HFFc6 (cell line): ENCODE results near the gene TPD52L2. TPM values are rescaled to one million over a fixed set of nuclear protein-coding genes. Genes with fewer than 3 reads are reported as not detected.
"Not testable (repeated sequence)": the region's sequence is repeated elsewhere in the genome, so short reads cannot be mapped to it uniquely, and the experiment has no call there.

Experiments
- DNase-seq: peaks from one replicate; pipeline ENCODE4 v3.0.0-alpha.2; 2018
- H3K27ac Mint-ChIP-seq: 2 replicates; pipeline ENCODE4 v1.8.0; 2020; ENCODE audit warnings: mild to moderate bottlenecking, mixed read lengths
- H3K27me3 Mint-ChIP-seq: 2 replicates; pipeline ENCODE4 v1.8.0; 2021; ENCODE audit warnings: mild to moderate bottlenecking, moderate library complexity, mixed read lengths; ENCODE audit not compliant: insufficient read depth
- H3K36me3 Mint-ChIP-seq: 2 replicates; pipeline ENCODE4 v1.8.0; 2021; ENCODE audit warnings: low read depth, mixed read lengths
- H3K4me1 Mint-ChIP-seq: 2 replicates; pipeline ENCODE4 v1.8.0; 2020; ENCODE audit warnings: low read depth, mixed read lengths
- H3K4me3 Mint-ChIP-seq: 2 replicates; pipeline ENCODE4 v1.8.0; 2020; ENCODE audit warnings: mild to moderate bottlenecking, moderate library complexity, mixed read lengths
- H3K9me3 Mint-ChIP-seq: 2 replicates; pipeline ENCODE4 v1.8.0; 2020; ENCODE audit warnings: mild to moderate bottlenecking, mixed read lengths
- total RNA-seq, 6 experiments: library from RNA; stranded (reverse); fragmentation: NEBNext Ultra II Directional; extraction: Animal tissue kit (Norgen Biotek cat#: 25700); gene quantifications; 2 replicates in 1 of 6; 3 replicates in 5 of 6; pipeline ENCODE4 v1.2.3, GENCODE V29; 2021
- TF ChIP-seq, protein P1 (sequence below): fragments of 200-600 bp; sonication (generic); IDR thresholded peaks from 2 replicates; pipeline ENCODE4 v1.5.0; 2021; ENCODE audit warnings: antibody characterized with exemption, mild to moderate bottlenecking

The TPD52L2 gene
- total RNA-seq, 6 experiments from 2014 or later: 161 to 196 (median 169) TPM

DNA sequence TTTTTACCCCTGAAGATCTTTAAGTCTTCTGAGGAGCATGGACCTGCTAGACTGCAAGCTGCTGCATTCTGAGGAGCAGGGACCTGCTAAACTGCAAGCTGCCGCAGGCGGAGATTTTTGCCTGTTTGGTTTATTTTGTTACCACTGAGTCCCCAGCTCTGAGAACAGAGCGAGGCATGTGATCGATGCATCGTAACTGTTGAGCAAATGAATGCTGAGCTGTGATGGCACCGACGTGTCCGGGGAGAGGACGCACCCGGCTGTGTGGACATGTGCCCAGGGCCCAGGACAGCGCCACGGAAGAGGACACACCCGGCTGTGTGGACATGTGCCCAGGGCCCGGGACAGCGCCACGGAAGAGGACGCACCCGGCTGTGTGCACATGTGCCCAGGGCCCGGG, 54.1 kb downstream of the TPD52L2 start:
- TF ChIP-seq, protein P1, sequence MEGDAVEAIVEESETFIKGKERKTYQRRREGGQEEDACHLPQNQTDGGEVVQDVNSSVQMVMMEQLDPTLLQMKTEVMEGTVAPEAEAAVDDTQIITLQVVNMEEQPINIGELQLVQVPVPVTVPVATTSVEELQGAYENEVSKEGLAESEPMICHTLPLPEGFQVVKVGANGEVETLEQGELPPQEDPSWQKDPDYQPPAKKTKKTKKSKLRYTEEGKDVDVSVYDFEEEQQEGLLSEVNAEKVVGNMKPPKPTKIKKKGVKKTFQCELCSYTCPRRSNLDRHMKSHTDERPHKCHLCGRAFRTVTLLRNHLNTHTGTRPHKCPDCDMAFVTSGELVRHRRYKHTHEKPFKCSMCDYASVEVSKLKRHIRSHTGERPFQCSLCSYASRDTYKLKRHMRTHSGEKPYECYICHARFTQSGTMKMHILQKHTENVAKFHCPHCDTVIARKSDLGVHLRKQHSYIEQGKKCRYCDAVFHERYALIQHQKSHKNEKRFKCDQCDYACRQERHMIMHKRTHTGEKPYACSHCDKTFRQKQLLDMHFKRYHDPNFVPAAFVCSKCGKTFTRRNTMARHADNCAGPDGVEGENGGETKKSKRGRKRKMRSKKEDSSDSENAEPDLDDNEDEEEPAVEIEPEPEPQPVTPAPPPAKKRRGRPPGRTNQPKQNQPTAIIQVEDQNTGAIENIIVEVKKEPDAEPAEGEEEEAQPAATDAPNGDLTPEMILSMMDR: no peak
- H3K4me3 Mint-ChIP-seq: no peak overlapping the region
- H3K4me1 Mint-ChIP-seq: peaks cover 6% of the 10 kb centered on the region; the same call in 1 of the 2 replicates
- peaks cover 23% of the 10 kb centered on the region for H3K36me3 Mint-ChIP-seq
- 0 out of 2 replicates have a peak, but pooled peaks cover 4% of the 10 kb centered on the region for H3K9me3 Mint-ChIP-seq
- DNase-seq: no peak
- H3K27me3 Mint-ChIP-seq: no peaks in the 10 kb centered on the region
- no peak overlapping the region for H3K27ac Mint-ChIP-seq

DNA sequence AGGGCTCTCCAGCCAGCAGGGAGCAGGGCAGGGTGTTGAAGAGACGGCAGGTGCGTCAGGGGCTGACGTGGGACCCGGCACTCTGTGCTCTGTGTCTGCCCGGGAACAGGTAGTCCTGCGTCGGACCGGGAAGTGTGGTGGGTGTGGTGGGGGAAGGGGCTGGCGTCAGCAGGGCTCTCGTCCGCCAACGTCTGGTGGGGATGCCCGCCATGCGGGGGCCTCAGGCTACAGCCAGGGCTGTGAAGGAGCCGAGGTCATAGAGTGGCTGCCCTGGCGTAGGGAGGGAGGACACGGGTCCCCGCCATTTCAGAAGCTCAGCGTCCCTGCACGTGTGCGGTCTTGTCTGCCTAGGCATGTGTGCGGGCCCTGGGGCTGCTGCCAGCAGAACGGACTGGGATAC, 55.2 kb downstream of the TPD52L2 start:
- Mint-ChIP-seq H3K27me3 (peaks cover under 1% of the 10 kb centered on the region; the same call in 1 of the 2 replicates), H3K4me3 (no peak overlapping the region), H3K9me3 (0 out of 2 replicates have a peak, but pooled peaks cover 4% of the 10 kb centered on the region), H3K36me3 (peaks cover 18% of the 10 kb centered on the region), H3K4me1 (peaks cover 8% of the 10 kb centered on the region; the same call in 1 of the 2 replicates), H3K27ac (no peak overlapping the region)
- DNase-seq: no peak
- TF ChIP-seq, protein P1: no peak

DNA sequence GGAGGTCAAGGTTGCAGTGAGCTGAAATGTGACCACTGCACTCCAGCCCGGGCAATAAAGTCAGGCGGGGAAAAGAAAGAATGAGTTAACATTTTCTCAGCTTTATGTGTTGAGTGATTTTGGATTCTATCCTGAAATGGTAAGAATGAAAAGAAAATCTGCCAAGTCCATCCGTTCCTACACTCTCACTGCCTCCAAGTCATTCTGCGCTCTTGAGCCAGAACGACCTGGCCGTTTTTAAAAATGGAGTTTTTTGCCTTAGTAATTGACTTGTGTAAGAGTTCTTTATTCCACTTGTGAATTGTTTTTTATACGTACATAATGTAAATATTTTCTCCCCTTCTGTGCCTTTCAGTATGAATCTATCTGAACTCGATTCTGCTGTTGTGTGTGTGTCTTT, 58.6 kb downstream of the TPD52L2 start:
- H3K36me3 Mint-ChIP-seq: peaks cover 19% of the 10 kb centered on the region
- H3K27ac Mint-ChIP-seq: no peak overlapping the region
- H3K27me3 Mint-ChIP-seq: peaks cover 2% of the 10 kb centered on the region; the same call in 1 of the 2 replicates
- H3K9me3 Mint-ChIP-seq: no peaks in the 10 kb centered on the region
- peaks cover 8% of the 10 kb centered on the region; the same call in 1 of the 2 replicates for H3K4me1 Mint-ChIP-seq
- H3K4me3 Mint-ChIP-seq: no peak overlapping the region
- DNase-seq: no peak
- TF ChIP-seq, protein P1: no peak

DNA sequence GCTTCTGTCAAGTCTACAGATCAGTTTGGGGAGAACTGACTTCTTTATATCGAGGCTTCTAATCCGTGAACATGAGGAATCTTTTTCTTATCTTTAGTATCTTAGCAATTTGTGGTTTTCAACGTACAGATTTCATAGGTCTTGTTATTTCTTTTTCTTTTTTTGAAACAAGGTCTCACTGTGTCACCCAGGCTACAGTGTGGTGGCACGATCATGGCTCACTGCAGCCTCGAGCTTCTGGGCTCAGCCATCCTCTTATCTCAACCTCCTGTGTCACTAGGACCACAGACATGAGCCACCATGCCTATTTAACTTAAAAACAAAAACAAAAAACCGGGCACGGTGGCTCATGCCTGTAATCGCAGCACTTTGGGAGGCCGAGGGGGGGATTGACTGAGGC, 59.2 kb downstream of the TPD52L2 start:
- TF ChIP-seq, protein P1: no peak

DNA sequence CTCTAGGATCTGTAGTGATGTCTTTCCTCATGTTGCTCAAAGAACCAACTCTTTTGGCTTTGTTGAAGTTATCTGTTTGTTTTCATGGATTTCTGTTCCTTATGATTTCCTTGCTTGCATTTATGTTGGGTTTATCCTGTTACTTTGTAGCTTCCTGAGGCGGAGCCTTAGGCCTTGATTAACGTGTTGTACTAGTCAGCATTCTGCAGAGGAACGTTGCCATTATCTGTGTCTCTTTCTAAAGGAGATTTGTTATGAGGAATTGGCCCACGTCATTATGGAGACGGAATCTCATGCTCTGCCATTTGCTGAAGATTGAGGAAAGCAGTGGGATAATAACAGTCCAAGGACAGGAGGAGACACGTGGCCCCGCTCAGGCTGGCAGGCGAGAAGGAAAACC, 61.2 kb downstream of the TPD52L2 start:
- H3K9me3 Mint-ChIP-seq: no peaks in the 10 kb centered on the region
- peaks cover 2% of the 10 kb centered on the region for H3K27me3 Mint-ChIP-seq
- H3K27ac Mint-ChIP-seq: no peak overlapping the region
- TF ChIP-seq, protein P1: no peak
- DNase-seq: no peak
- H3K4me1 Mint-ChIP-seq: peaks cover 8% of the 10 kb centered on the region; the same call in 1 of the 2 replicates
- peaks cover 31% of the 10 kb centered on the region for H3K36me3 Mint-ChIP-seq
- no peak overlapping the region for H3K4me3 Mint-ChIP-seq

More for the DNA sequence above, 59.2 kb downstream of the TPD52L2 start:
- H3K4me3 Mint-ChIP-seq: no peak overlapping the region
- peaks cover 24% of the 10 kb centered on the region for H3K36me3 Mint-ChIP-seq
- no peaks in the 10 kb centered on the region for H3K9me3 Mint-ChIP-seq
- H3K4me1 Mint-ChIP-seq: peaks cover 8% of the 10 kb centered on the region; the same call in 1 of the 2 replicates
- H3K27me3 Mint-ChIP-seq: peaks cover 2% of the 10 kb centered on the region; the same call in 1 of the 2 replicates
- DNase-seq: no peak
- no peak overlapping the region for H3K27ac Mint-ChIP-seq

DNA sequence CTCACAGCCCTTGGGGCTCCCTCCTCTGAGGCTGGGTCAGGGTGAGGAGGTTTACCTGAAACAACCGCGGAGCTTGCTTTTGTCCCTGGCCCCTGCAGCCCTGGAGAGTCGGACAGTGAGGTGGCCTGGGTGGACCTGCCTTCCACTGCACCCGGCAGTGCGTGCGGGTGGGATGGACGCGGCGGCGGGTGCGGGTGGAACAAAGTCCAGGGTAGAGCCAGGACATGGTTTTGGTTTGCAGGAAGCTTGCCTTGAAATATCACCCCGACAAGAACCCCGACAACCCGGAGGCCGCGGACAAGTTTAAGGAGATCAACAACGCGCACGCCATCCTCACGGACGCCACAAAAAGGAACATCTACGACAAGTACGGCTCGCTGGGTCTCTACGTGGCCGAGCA, 64.0 kb downstream of the TPD52L2 start:
- H3K27ac Mint-ChIP-seq: no peak overlapping the region
- peaks cover 41% of the 10 kb centered on the region for H3K36me3 Mint-ChIP-seq
- peaks cover 4% of the 10 kb centered on the region for H3K27me3 Mint-ChIP-seq
- peaks cover 2% of the 10 kb centered on the region; the same call in 1 of the 2 replicates for H3K4me1 Mint-ChIP-seq
- no peaks in the 10 kb centered on the region for H3K9me3 Mint-ChIP-seq
- no peak overlapping the region for H3K4me3 Mint-ChIP-seq
- DNase-seq: no peak
- TF ChIP-seq, protein P1: no peak

DNA sequence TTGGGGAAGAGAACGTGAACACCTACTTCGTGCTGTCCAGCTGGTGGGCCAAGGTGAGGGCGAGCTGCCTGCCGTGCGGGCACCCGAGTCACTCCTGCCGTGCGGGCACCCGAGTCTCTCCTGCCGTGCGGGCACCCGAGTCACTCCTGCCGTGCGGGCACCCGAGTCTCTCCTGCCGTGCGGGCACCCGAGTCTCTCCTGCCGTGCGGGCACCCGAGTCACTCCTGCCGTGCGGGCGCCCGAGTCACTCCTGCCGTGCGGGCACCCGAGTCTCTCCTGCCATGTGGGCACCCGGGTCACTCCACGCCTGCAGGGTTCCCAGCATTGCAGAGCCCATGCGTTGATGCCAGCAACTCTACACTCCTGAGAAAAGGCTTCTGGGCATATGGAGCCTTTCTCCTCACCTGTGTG, 64.4 kb downstream of the TPD52L2 start:
- not testable (repeated sequence) for H3K4me3 Mint-ChIP-seq, H3K9me3 Mint-ChIP-seq, DNase-seq, H3K27me3 Mint-ChIP-seq, H3K4me1 Mint-ChIP-seq, H3K27ac Mint-ChIP-seq
- H3K36me3 Mint-ChIP-seq: peaks cover 41% of the 10 kb centered on the region
